WTC11 (cell line): ENCODE data around the gene SERPINB1. TPM values are rescaled to one million over a fixed set of nuclear protein-coding genes. Genes with fewer than 3 reads are reported as not detected.
A peak's percentile ranks its signal among the peaks of the same experiment; 100 is the strongest.

ENCODE experiments used
- ATAC-seq: fragments of 200-7000 bp; cut with Tn5 transposase; 2 replicates; pipeline ENCODE4 v1.10.0; 2021; ENCODE audit warnings: mild to moderate bottlenecking, moderate library complexity
- CTCF ChIA-PET: fragments of 300-600 bp; sonication (Branson Sonifier 250); formaldehyde crosslinking; loops from one replicate; lab custom pipeline; 2021; ENCODE audit warnings: antibody characterized with exemption; lab: Charles Lee
- POLR2A ChIA-PET: fragments of 350-600 bp; sonication (Branson Sonifier 250); formaldehyde crosslinking; loops from one replicate; lab custom pipeline; 2021; ENCODE audit warnings: antibody characterized with exemption; lab: Charles Lee
- DNase-seq: peaks from one replicate; pipeline ENCODE4 v3.0.0; 2021; ENCODE audit warnings: low spot score
- H3K27ac Mint-ChIP-seq: 2 replicates; pipeline ENCODE4 v1.8.0; 2021; ENCODE audit warnings: mixed read lengths
- H3K27me3 Mint-ChIP-seq: 2 replicates; pipeline ENCODE4 v1.8.0; 2021; ENCODE audit warnings: low read depth, mild to moderate bottlenecking, moderate library complexity, mixed read lengths
- H3K36me3 Mint-ChIP-seq: 2 replicates; pipeline ENCODE4 v1.8.0; 2021; ENCODE audit warnings: mixed read lengths
- H3K4me1 Mint-ChIP-seq: 2 replicates; pipeline ENCODE4 v1.8.0; 2022; ENCODE audit warnings: mixed read lengths
- H3K4me3 Mint-ChIP-seq: 2 replicates; pipeline ENCODE4 v1.8.0; 2021; ENCODE audit warnings: mild to moderate bottlenecking, moderate library complexity, mixed read lengths
- H3K9me3 Mint-ChIP-seq: 2 replicates; pipeline ENCODE4 v1.8.0; 2021; ENCODE audit warnings: mixed read lengths
- CBFB ChIP-seq: sonication (generic); formaldehyde crosslinking; IDR thresholded peaks from 2 replicates; pipeline ENCODE4 v1.8.1; 2022; ENCODE audit warnings: mild to moderate bottlenecking, low read depth, missing genetic modification reagents
- CREB1 ChIP-seq: sonication (generic); formaldehyde crosslinking; IDR thresholded peaks from 2 replicates; pipeline ENCODE4 v1.8.0; 2023; ENCODE audit warnings: mild to moderate bottlenecking, missing genetic modification reagents
- ERG ChIP-seq: fragments of 250-450 bp; sonication (Bioruptor Pico); IDR thresholded peaks from 2 replicates; pipeline ENCODE4 v1.8.0; 2021; ENCODE audit warnings: mild to moderate bottlenecking
- FOXK1 ChIP-seq: sonication (generic); formaldehyde crosslinking; IDR thresholded peaks from 2 replicates; pipeline ENCODE4 v1.8.0; 2022; ENCODE audit warnings: mild to moderate bottlenecking, moderate library complexity, missing genetic modification reagents
- FOXP4 ChIP-seq: sonication (generic); formaldehyde crosslinking; IDR thresholded peaks from 2 replicates; pipeline ENCODE4 v1.8.0; 2022; ENCODE audit warnings: mild to moderate bottlenecking, missing genetic modification reagents
- GRHL2 ChIP-seq: fragments of 250-450 bp; sonication (Bioruptor Pico); IDR thresholded peaks from 2 replicates; pipeline ENCODE4 v1.8.0; 2022; ENCODE audit warnings: mild to moderate bottlenecking, moderate library complexity; ENCODE audit not compliant: insufficient replicate concordance, severe bottlenecking
- IRF2 ChIP-seq: sonication (generic); formaldehyde crosslinking; IDR thresholded peaks from 2 replicates; pipeline ENCODE4 v1.8.0; 2022; ENCODE audit warnings: low read depth, missing genetic modification reagents, borderline replicate concordance
- NFATC4 ChIP-seq: fragments of 250-450 bp; sonication (Bioruptor Pico); IDR thresholded peaks from 2 replicates; pipeline ENCODE4 v1.9.0; 2021; ENCODE audit warnings: mild to moderate bottlenecking
- NR3C1 ChIP-seq: sonication (generic); formaldehyde crosslinking; conservative IDR thresholded peaks from 2 replicates; pipeline ENCODE4 v1.8.1; 2023; ENCODE audit warnings: low read depth, mild to moderate bottlenecking, missing genetic modification reagents
- PRDM15 ChIP-seq: sonication (generic); formaldehyde crosslinking; IDR thresholded peaks from 2 replicates; pipeline ENCODE4 v1.8.0; 2022; ENCODE audit warnings: missing genetic modification reagents
- PRRX2 ChIP-seq: fragments of 250-450 bp; sonication (Bioruptor Pico); IDR thresholded peaks from 2 replicates; pipeline ENCODE4 v1.8.0; 2021; ENCODE audit warnings: mild to moderate bottlenecking
- SOX15 ChIP-seq: fragments of 250-450 bp; sonication (Bioruptor Pico); IDR thresholded peaks from 2 replicates; pipeline ENCODE4 v1.9.0; 2021; ENCODE audit warnings: mild to moderate bottlenecking
- ZMAT4 ChIP-seq: fragments of 250-450 bp; sonication (Bioruptor Pico); IDR thresholded peaks from 2 replicates; pipeline ENCODE4 v1.9.0; 2021; ENCODE audit warnings: mild to moderate bottlenecking
- ZNF219 ChIP-seq: sonication (generic); formaldehyde crosslinking; IDR thresholded peaks from 2 replicates; pipeline ENCODE4 v1.8.0; 2023; ENCODE audit warnings: missing genetic modification reagents, mild to moderate bottlenecking, borderline replicate concordance
- ZNF232 ChIP-seq: sonication (generic); formaldehyde crosslinking; IDR thresholded peaks from 2 replicates; pipeline ENCODE4 v1.8.0; 2022; ENCODE audit warnings: mild to moderate bottlenecking, missing genetic modification reagents
- ZNF281 ChIP-seq: sonication (generic); formaldehyde crosslinking; IDR thresholded peaks from 2 replicates; pipeline ENCODE4 v1.8.0; 2023; ENCODE audit warnings: mild to moderate bottlenecking, missing genetic modification reagents
- ZSCAN18 ChIP-seq: fragments of 250-450 bp; sonication (Bioruptor Pico); IDR thresholded peaks from 2 replicates; pipeline ENCODE4 v2.1.2; 2022; ENCODE audit warnings: mild to moderate bottlenecking, moderate library complexity
- total RNA-seq: library from RNA; stranded (reverse); gene quantifications from 3 replicates; pipeline ENCODE4 v1.2.3, GENCODE V29; 2021

Gene SERPINB1
- total RNA-seq, 1 experiment from 2014 or later, result 14.8 TPM

GRCh38 chr6:2817903-2818443 is 23.7 kb downstream of the SERPINB1 start:
- Mint-ChIP-seq H3K4me3 (no peak overlapping the region), H3K27me3 (no peaks in the 10 kb centered on the region), H3K36me3 (peaks cover 14% of the 10 kb centered on the region), H3K27ac (no peak overlapping the region), H3K9me3 (peaks cover 23% of the 10 kb centered on the region), H3K4me1 (no peaks in the 10 kb centered on the region)
- ChIA-PET POLR2A (no interaction called here), CTCF (interaction anchor here (1.0 to 1.7 kb wide), 3 partner anchors 27 to 68 kb away, joined by 3 to 11 read pairs (median 3); no protein-coding TSS in a partner anchor)
- TF ChIP-seq NFATC4 (CRISPR knock-in tag) (no peak), PRDM15 (CRISPR knock-in tag) (peak; percentile 47), ZMAT4 (CRISPR knock-in tag) (no peak), ZNF281 (CRISPR knock-in tag) (no peak), PRRX2 (no peak), ZNF219 (CRISPR knock-in tag) (no peak), ZSCAN18 (no peak)
- DNase-seq (no peak), ATAC-seq (no peak)

GRCh38 chr6:2816158-2816557 is 25.5 kb downstream of the SERPINB1 start:
- no peak overlapping the region for H3K4me3 Mint-ChIP-seq
- peaks cover 14% of the 10 kb centered on the region for H3K36me3 Mint-ChIP-seq
- ChIA-PET CTCF (no interaction called here), POLR2A (no interaction called here)
- H3K9me3 Mint-ChIP-seq, result peaks cover 23% of the 10 kb centered on the region
- no peaks in the 10 kb centered on the region for H3K27me3 Mint-ChIP-seq
- no peak overlapping the region for H3K27ac Mint-ChIP-seq
- no peak for ATAC-seq
- TF ChIP-seq ERG (CRISPR knock-in tag), result no peak
- no peak for DNase-seq
- no peaks in the 10 kb centered on the region for H3K4me1 Mint-ChIP-seq

- CTCF ChIA-PET, result no interaction called here
- H3K27me3 Mint-ChIP-seq, result no peaks in the 10 kb centered on the region
- TF ChIP-seq ERG (CRISPR knock-in tag) (no peak), FOXP4 (CRISPR knock-in tag) (no peak), NR3C1 (CRISPR knock-in tag) (no peak), GRHL2 (CRISPR knock-in tag) (no peak), SOX15 (no peak), PRRX2 (no peak), CBFB (CRISPR knock-in tag) (no peak), IRF2 (CRISPR knock-in tag) (no peak), CREB1 (CRISPR knock-in tag) (no peak), FOXK1 (CRISPR knock-in tag) (no peak), ZNF232 (no peak)
Observed at GRCh38 chr6:2812695-2813094, 29.0 kb downstream of the SERPINB1 start.

More at GRCh38 chr6:2812695-2813094, 29.0 kb downstream of the SERPINB1 start:
- H3K9me3 Mint-ChIP-seq, result peaks cover 23% of the 10 kb centered on the region
- DNase-seq (no peak), ATAC-seq (no peak)
- no peak overlapping the region for H3K4me3 Mint-ChIP-seq
- H3K27ac Mint-ChIP-seq, result no peak overlapping the region
- H3K36me3 Mint-ChIP-seq, result peaks cover 14% of the 10 kb centered on the region
- POLR2A ChIA-PET, result interaction anchor here (0.6 kb wide), 2 partner anchors 142 to 1221 kb away, joined by 3 read pairs; no protein-coding TSS in a partner anchor
- H3K4me1 Mint-ChIP-seq, result no peaks in the 10 kb centered on the region
